Measurements from ENCODE around the gene MAD1L1. TPM values are rescaled to one million over a fixed set of nuclear protein-coding genes. Genes with fewer than 3 reads are reported as not detected.

The MAD1L1 gene
- total and polyA plus RNA-seq, 2 of the 4 experiments (the other 2 are of a cell fraction): 29.0 to 40.9 TPM

DNA sequence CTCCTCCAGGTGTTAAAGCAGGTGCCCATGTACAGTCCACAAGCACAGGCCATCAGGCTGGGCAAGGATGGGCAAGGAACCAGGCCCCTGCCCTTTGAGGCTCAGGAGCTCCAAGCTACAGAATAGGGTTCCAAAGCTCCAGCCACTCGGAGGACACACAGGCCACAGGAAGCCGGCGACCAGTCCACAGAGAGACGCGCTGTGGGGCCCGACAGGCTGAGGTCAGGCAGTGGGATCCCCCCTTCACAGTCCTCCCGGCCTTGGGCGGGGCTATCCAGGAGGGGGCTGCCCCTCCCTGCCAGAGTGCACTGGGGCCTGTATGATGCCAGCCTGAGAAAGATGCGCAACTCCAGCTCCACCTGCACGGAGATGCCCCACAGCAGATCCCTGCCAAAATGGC lies 34.0 kb downstream of the MAD1L1 start:
- intact Hi-C loops (cut with micrococcal nuclease): no loop called here
- no peaks in the 10 kb centered on the region for H3K9me3 ChIP-seq (ENCODE audit: control insufficient read depth, insufficient read depth, low read length)

More for the DNA sequence above, 34.0 kb downstream of the MAD1L1 start:
- Histone ChIP-seq H4K20me1 (ENCODE audit: insufficient read depth, low read length) (peaks cover 4% of the 10 kb centered on the region), H3K9ac (ENCODE audit: low read depth, low read length) (no peak overlapping the region), H3K9me1 (ENCODE audit: insufficient read depth, low read length) (0 out of 2 replicates have a peak, but pooled peaks cover under 1% of the 10 kb centered on the region), H3K79me1 (ENCODE audit: low read depth in 1 of 2, low read length in 2 of 2) (peaks cover under 1 to 21% of the 10 kb centered on the region in 2 experiments), H3K27ac (ENCODE audit: insufficient read depth, low read length) (no peak overlapping the region), H2AK5ac (ENCODE audit: low read depth, low read length) (no peak overlapping the region), H3K18ac (ENCODE audit: low read depth, low read length) (no peak overlapping the region), H4K5ac (ENCODE audit: low read depth, low read length) (no peak overlapping the region), H2BK20ac (ENCODE audit: low read depth, low read length) (no peak overlapping the region), H3K23ac (ENCODE audit: low read depth, low read length) (no peak overlapping the region), H3K4me3 (ENCODE audit: insufficient read depth, low read depth, low read length) (no peak overlapping the region), H3K14ac (replicated peaks; ENCODE audit: low read depth, low read length) (no peak overlapping the region), H4K8ac (ENCODE audit: low read depth in 2 of 2, low read length in 2 of 2) (no peak overlapping the region), H4K91ac (ENCODE audit: insufficient read depth, low read depth, low read length) (no peak overlapping the region), H2BK120ac (ENCODE audit: low read depth, low read length) (no peak overlapping the region), H3K4ac (ENCODE audit: low read depth, low read length) (no peak overlapping the region), H2BK15ac (ENCODE audit: low read depth, low read length) (no peak overlapping the region), H3K4me1 (ENCODE audit: control insufficient read depth, insufficient read depth, low read length) (peaks cover 1% of the 10 kb centered on the region; the same call in 1 of the 2 replicates), H2AK9ac (replicated peaks; ENCODE audit: low read depth, low read length, poor library complexity) (no peak overlapping the region), H2BK5ac (ENCODE audit: low read depth, low read length, poor library complexity, severe bottlenecking) (no peak overlapping the region), H3K27me3 (ENCODE audit: control insufficient read depth, insufficient read depth, low read length) (no peaks in the 10 kb centered on the region), H2AFZ (replicated peaks; ENCODE audit: low read length, poor library complexity) (no peak overlapping the region), H3K36me3 (ENCODE audit: control insufficient read depth, insufficient read depth, low read length) (peaks cover 23% of the 10 kb centered on the region), H3K56ac (ENCODE audit: extremely low read depth, insufficient read depth, low read length) (no peak overlapping the region), H3K4me2 (ENCODE audit: low read depth, low read length) (no peak overlapping the region)
- ATAC-seq (ENCODE audit: low read depth): no peak
- ChIA-PET CTCF (no interaction called here), POLR2A (ENCODE audit: unreplicated experiment) (no interaction called here)
- 78% methylated on average over 5 of the region's 10 CpGs; no CpG with 5 or more reads in 1 of the 2 experiments for WGBS, 2 experiments (ENCODE audit: extremely low coverage in 2 of 2, insufficient read length in 1 of 2)
- TF ChIP-seq RFX5 (IDR thresholded peaks at IDR 0.05; ENCODE audit: low read depth, low read length): no peak
- TF ChIP-seq BHLHE40 (IDR thresholded peaks at IDR 0.05; ENCODE audit: low read depth, low read length): no peak
- TF ChIP-seq MAFK (IDR thresholded peaks at IDR 0.05; ENCODE audit: low read depth, low read length): no peak
- TF ChIP-seq NFE2L2 (IDR thresholded peaks at IDR 0.05; ENCODE audit: low read depth, low read length): no peak
- no peak for TF ChIP-seq RCOR1 (IDR thresholded peaks at IDR 0.05; ENCODE audit: insufficient replicate concordance, low read length)
- no peak for TF ChIP-seq FOS (IDR thresholded peaks at IDR 0.05; ENCODE audit: low read depth, low read length)
- dilution Hi-C loops (cut with HindIII; ENCODE audit: low sequenced_read_pairs, unreplicated experiment) (no loop called here), in situ Hi-C loops (cut with MboI; ENCODE audit: low sequenced_read_pairs) (no loop called here)
- no TSS peak for BruUV-seq (replicated peaks)
- no peak for DNase-seq
